Measurements from ENCODE around the gene DTL.

DNA sequence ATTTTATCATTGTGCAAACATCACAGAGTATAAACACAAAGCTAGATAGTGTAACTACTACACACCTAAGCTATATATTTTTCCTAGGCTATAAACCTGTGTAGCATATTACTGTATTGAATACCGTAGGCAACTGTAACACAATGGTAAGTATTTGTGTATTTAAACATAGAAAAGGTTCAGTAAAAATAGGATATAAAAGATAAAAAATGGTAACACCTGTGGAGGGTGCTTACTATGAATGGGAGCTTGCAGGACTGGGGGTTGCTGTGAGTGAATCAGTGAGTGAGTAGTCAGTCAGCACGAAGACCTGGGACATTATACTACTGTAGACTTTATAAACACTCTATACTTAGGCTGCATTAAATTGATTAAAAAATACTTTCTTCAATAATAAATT lies 4.1 kb downstream of the DTL start:
- TF ChIP-seq, protein P1, sequence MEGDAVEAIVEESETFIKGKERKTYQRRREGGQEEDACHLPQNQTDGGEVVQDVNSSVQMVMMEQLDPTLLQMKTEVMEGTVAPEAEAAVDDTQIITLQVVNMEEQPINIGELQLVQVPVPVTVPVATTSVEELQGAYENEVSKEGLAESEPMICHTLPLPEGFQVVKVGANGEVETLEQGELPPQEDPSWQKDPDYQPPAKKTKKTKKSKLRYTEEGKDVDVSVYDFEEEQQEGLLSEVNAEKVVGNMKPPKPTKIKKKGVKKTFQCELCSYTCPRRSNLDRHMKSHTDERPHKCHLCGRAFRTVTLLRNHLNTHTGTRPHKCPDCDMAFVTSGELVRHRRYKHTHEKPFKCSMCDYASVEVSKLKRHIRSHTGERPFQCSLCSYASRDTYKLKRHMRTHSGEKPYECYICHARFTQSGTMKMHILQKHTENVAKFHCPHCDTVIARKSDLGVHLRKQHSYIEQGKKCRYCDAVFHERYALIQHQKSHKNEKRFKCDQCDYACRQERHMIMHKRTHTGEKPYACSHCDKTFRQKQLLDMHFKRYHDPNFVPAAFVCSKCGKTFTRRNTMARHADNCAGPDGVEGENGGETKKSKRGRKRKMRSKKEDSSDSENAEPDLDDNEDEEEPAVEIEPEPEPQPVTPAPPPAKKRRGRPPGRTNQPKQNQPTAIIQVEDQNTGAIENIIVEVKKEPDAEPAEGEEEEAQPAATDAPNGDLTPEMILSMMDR (IDR thresholded peaks at IDR 0.05) = no peak
- no peak for TF ChIP-seq RAD21 (conservative IDR thresholded peaks at IDR 0.05 in 1 of 2, IDR thresholded peaks at IDR 0.05 in 1 of 2)
